ENCODE results near the gene SLC5A5. TPM values are rescaled to one million over a fixed set of nuclear protein-coding genes. Genes with fewer than 3 reads are reported as not detected.

The SLC5A5 gene
- total and polyA plus RNA-seq, 2 of the 8 experiments (the other 6 are each of a cell fraction or from before 2014, with no cell fraction given) = 1.5 to 1.8 TPM

DNA sequence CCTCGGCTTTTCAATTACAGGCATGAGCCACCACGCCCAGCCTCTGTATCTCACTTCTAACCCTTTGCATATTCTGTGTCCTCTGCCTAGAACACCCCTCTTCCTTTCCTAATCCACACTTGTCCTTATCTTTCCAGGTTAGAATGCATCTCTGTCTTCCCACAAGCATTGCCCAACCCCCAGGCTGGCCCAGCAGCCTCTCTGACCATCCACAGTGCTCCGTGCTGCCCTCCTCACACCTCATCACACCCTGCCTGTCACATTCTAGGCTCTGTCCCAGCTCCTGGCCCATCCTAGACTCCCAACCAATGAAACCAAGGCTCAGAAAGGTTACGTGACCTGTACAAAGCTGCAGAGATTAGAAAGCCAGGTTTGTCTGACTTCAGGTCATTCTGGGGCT lies 35.2 kb upstream of the SLC5A5 start:
- 0 out of 2 replicates have a peak overlapping the region, but pooled peaks have one; percentile 39 for H2AK5ac ChIP-seq (ENCODE audit: low read depth, low read length)
- H3K56ac ChIP-seq (replicated peaks; ENCODE audit: insufficient read length, low read depth, low read length) = no peak overlapping the region
- no peak overlapping the region for H4K8ac ChIP-seq (ENCODE audit: extremely low read depth, insufficient read depth, low read length)
- no peaks in the 10 kb centered on the region for H3K9me3 ChIP-seq (ENCODE audit: insufficient read depth in 2 of 2, low read depth in 1 of 2, low read length in 1 of 2)
- no peak overlapping the region for H3K9ac ChIP-seq (replicated peaks in 1 of 4; ENCODE audit: extremely low read depth in 1 of 4, low read depth in 3 of 4, low read length in 3 of 4)
- ChIA-PET CTCF (ENCODE audit: partially characterized antibody) (interaction anchor here (0.6 to 3.7 kb wide), 4 partner anchors 19 to 74 kb away, joined by 3 to 19 read pairs (median 4); partner anchors contain the start of gene RPL18A), POLR2A (ENCODE audit: partially characterized antibody) (interaction anchor here (12.5 kb wide), 1 partner anchor 26 kb away, joined by 133 read pairs; the partner anchor contains the start of gene RPL18A)
- H3K79me2 ChIP-seq (ENCODE audit: control insufficient read depth in 1 of 2, insufficient read depth in 2 of 2, low read length in 2 of 2) = no peaks in the 10 kb centered on the region
- no peaks in the 10 kb centered on the region for H3K79me1 ChIP-seq (ENCODE audit: low read depth, low read length)
- no peak overlapping the region for H3K27ac ChIP-seq (ENCODE audit: low read depth, low read length)
- no peak overlapping the region for H3K4ac ChIP-seq (replicated peaks; ENCODE audit: insufficient read length, low read depth, low read length)
- no peak overlapping the region for H2BK12ac ChIP-seq (ENCODE audit: low read depth, low read length)
- H3K4me1 ChIP-seq (replicated peaks in 1 of 4; ENCODE audit: control insufficient read depth in 3 of 4, insufficient read depth in 4 of 4, low read length in 3 of 4) = peaks cover 0 to 10% (median 5%) of the 10 kb centered on the region in 4 experiments; a peak in 3 of 7 replicates
- no peaks in the 10 kb centered on the region for H3K36me3 ChIP-seq (ENCODE audit: control insufficient read depth in 2 of 4, insufficient read depth in 4 of 4, low read length in 3 of 4)
- no peak overlapping the region for H2BK20ac ChIP-seq (ENCODE audit: low read length)
- H4K5ac ChIP-seq (ENCODE audit: insufficient read length, low read depth, low read length) = no peak overlapping the region
- H2BK120ac ChIP-seq (replicated peaks; ENCODE audit: low read depth, low read length) = no peak overlapping the region
- H4K91ac ChIP-seq (replicated peaks; ENCODE audit: insufficient read length, low read length) = no peak overlapping the region
- no peak overlapping the region for H3K14ac ChIP-seq (ENCODE audit: insufficient read length)
- 85% methylated on average over 4 of the region's 4 CpGs; no CpG with 5 or more reads in 1 of the 2 experiments for WGBS, 2 experiments (ENCODE audit: extremely low coverage in 1 of 2, insufficient coverage in 1 of 2, insufficient read length in 1 of 2, insufficient replicate concordance in 2 of 2, low coverage in 1 of 2, low lambda C conversion rate in 2 of 2, missing lambda C conversion rate in 1 of 2)
- H4K20me1 ChIP-seq (replicated peaks in 1 of 2; ENCODE audit: control insufficient read depth in 1 of 2, insufficient read depth in 2 of 2, low read length in 2 of 2) = peaks cover 0 to 5% of the 10 kb centered on the region in 2 experiments
- H2BK5ac ChIP-seq (ENCODE audit: low read depth, low read length) = no peak overlapping the region
- H3K23me2 ChIP-seq (ENCODE audit: low read depth, low read length) = peaks cover 4% of the 10 kb centered on the region
- no peak for DNase-seq (ENCODE audit: low read depth in 1 of 2, low spot score in 2 of 2)
- H3K23ac ChIP-seq (ENCODE audit: insufficient read length) = no peak overlapping the region
- no peak overlapping the region for H3K18ac ChIP-seq (ENCODE audit: extremely low read depth, low read length)
- H3K4me2 ChIP-seq (ENCODE audit: insufficient read depth in 1 of 2, low read depth in 2 of 2, low read length in 2 of 2) = no peak overlapping the region
- no peak overlapping the region for H2BK15ac ChIP-seq (ENCODE audit: low read length)
- H2AFZ ChIP-seq (ENCODE audit: low read length) = no peak overlapping the region
- no peak for TF ChIP-seq SAP30 (IDR thresholded peaks at IDR 0.05; ENCODE audit: insufficient read depth, insufficient replicate concordance, low read length)
- TF ChIP-seq EGR1 (IDR thresholded peaks at IDR 0.05; ENCODE audit: borderline replicate concordance, low read depth, low read length) = no peak
- no peak for TF ChIP-seq TBP (IDR thresholded peaks at IDR 0.05; ENCODE audit: low read depth, low read length)
- TF ChIP-seq RAD21 (IDR thresholded peaks at IDR 0.05 in 1 of 2, conservative IDR thresholded peaks at IDR 0.05 in 1 of 2; ENCODE audit: low read depth in 2 of 2, low read length in 2 of 2) = no peak
- TF ChIP-seq, protein P1, sequence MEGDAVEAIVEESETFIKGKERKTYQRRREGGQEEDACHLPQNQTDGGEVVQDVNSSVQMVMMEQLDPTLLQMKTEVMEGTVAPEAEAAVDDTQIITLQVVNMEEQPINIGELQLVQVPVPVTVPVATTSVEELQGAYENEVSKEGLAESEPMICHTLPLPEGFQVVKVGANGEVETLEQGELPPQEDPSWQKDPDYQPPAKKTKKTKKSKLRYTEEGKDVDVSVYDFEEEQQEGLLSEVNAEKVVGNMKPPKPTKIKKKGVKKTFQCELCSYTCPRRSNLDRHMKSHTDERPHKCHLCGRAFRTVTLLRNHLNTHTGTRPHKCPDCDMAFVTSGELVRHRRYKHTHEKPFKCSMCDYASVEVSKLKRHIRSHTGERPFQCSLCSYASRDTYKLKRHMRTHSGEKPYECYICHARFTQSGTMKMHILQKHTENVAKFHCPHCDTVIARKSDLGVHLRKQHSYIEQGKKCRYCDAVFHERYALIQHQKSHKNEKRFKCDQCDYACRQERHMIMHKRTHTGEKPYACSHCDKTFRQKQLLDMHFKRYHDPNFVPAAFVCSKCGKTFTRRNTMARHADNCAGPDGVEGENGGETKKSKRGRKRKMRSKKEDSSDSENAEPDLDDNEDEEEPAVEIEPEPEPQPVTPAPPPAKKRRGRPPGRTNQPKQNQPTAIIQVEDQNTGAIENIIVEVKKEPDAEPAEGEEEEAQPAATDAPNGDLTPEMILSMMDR (IDR thresholded peaks at IDR 0.05; ENCODE audit: control extremely low read depth in 1 of 3, insufficient read depth in 1 of 3, low read depth in 1 of 3, low read length in 3 of 3) = no peak
- TF ChIP-seq JUN (IDR thresholded peaks at IDR 0.05; ENCODE audit: low read depth, low read length) = no peak
- no peak for TF ChIP-seq SRF (IDR thresholded peaks at IDR 0.05; ENCODE audit: low read depth, low read length)
- no peak for TF ChIP-seq ASH2L (IDR thresholded peaks at IDR 0.05; ENCODE audit: low read length)
- H3K4me3 ChIP-seq (ENCODE audit: extremely low read depth in 1 of 4, insufficient read depth in 2 of 4, low read depth in 3 of 4, low read length in 4 of 4) = no peak overlapping the region
- H3K27me3 ChIP-seq (replicated peaks in 1 of 4; ENCODE audit: control insufficient read depth in 3 of 4, extremely low read depth in 1 of 4, insufficient read depth in 3 of 4, low read length in 3 of 4) = peaks cover 0 to 3% (median 1%) of the 10 kb centered on the region in 4 experiments; a peak in 3 of 7 replicates
- no peak for FAIRE-seq
